Stimulated activated CD4-positive, alpha-beta T cell treated with anti-CD3 and anti-CD28 coated beads, Interleukin-2, amount 100 ng/mL, for 48 hours (primary cell): ENCODE results near the gene BIRC7.
"Not testable (repeated sequence)": the region's sequence is repeated elsewhere in the genome, so short reads cannot be mapped to it uniquely, and the experiment has no call there.

Experiments used
- DNase-seq, 2 donors: peaks; one replicate each; pipeline ENCODE4 v3.0.0-alpha.2; 2020

The BIRC7 gene

GRCh38 chr20:63249891-63250290, 14.2 kb downstream of the BIRC7 start:
- DNase-seq = no peak

- DNase-seq = not testable (repeated sequence)
Measured at GRCh38 chr20:63251350-63251749, 15.6 kb downstream of the BIRC7 start.

GRCh38 chr20:63252284-63252711, 16.6 kb downstream of the BIRC7 start:
- DNase-seq = no peak

GRCh38 chr20:63253065-63253437, 17.3 kb downstream of the BIRC7 start:
- DNase-seq = no peak

GRCh38 chr20:63253438-63254231, 17.9 kb downstream of the BIRC7 start:
- DNase-seq = no peak

- DNase-seq = no peak
Measured at GRCh38 chr20:63254232-63254605, 18.5 kb downstream of the BIRC7 start, which contains the start of gene NKAIN4. Gene NKAIN4, minus strand, starts transcription at chr20:63254463. Its CDS starts 13 bp downstream, at chr20:63254450.

GRCh38 chr20:63254606-63255384, 19.1 kb downstream of the BIRC7 start:
- no peak for DNase-seq

GRCh38 chr20:63255931-63256704, 20.4 kb downstream of the BIRC7 start:
- DNase-seq = no peak

GRCh38 chr20:63256954-63257353, 21.2 kb downstream of the BIRC7 start:
- DNase-seq = no peak

GRCh38 chr20:63257629-63258028, 21.9 kb downstream of the BIRC7 start:
- no peak for DNase-seq

GRCh38 chr20:63258781-63259180, 23.1 kb downstream of the BIRC7 start:
- DNase-seq = no peak

GRCh38 chr20:63259734-63260460, 24.2 kb downstream of the BIRC7 start:
- no peak for DNase-seq

- no peak for DNase-seq
Measured at GRCh38 chr20:63260521-63260920, 24.8 kb downstream of the BIRC7 start.

GRCh38 chr20:63261060-63261794, 25.5 kb downstream of the BIRC7 start:
- DNase-seq = no peak

- no peak for DNase-seq
Measured at GRCh38 chr20:63261795-63262528, 26.3 kb downstream of the BIRC7 start.

GRCh38 chr20:63262836-63263235, 27.1 kb downstream of the BIRC7 start:
- DNase-seq = no peak

GRCh38 chr20:63264000-63264399, 28.3 kb downstream of the BIRC7 start:
- DNase-seq = no peak

GRCh38 chr20:63264519-63264918, 28.8 kb downstream of the BIRC7 start:
- no peak for DNase-seq

GRCh38 chr20:63265891-63266515, 30.3 kb downstream of the BIRC7 start:
- no peak for DNase-seq

- DNase-seq = no peak
Measured at GRCh38 chr20:63267691-63268090, 32.0 kb downstream of the BIRC7 start.

- no peak for DNase-seq
Measured at GRCh38 chr20:63268256-63268655, 32.6 kb downstream of the BIRC7 start.
